GM18867 (cell line): ENCODE results near the gene SDR42E2.
A peak's percentile ranks its signal among the peaks of the same experiment; 100 is the strongest.
"Not testable (repeated sequence)": the region's sequence is repeated elsewhere in the genome, so short reads cannot be mapped to it uniquely, and the experiment has no call there.

Experiments used
- ATAC-seq: cut with Tn5 transposase; IDR thresholded peaks from one replicate; pipeline ENCODE4 v1.9.1; 2021; ENCODE audit warnings: mild to moderate bottlenecking, moderate library complexity; ENCODE audit not compliant: unreplicated experiment

Gene SDR42E2

DNA sequence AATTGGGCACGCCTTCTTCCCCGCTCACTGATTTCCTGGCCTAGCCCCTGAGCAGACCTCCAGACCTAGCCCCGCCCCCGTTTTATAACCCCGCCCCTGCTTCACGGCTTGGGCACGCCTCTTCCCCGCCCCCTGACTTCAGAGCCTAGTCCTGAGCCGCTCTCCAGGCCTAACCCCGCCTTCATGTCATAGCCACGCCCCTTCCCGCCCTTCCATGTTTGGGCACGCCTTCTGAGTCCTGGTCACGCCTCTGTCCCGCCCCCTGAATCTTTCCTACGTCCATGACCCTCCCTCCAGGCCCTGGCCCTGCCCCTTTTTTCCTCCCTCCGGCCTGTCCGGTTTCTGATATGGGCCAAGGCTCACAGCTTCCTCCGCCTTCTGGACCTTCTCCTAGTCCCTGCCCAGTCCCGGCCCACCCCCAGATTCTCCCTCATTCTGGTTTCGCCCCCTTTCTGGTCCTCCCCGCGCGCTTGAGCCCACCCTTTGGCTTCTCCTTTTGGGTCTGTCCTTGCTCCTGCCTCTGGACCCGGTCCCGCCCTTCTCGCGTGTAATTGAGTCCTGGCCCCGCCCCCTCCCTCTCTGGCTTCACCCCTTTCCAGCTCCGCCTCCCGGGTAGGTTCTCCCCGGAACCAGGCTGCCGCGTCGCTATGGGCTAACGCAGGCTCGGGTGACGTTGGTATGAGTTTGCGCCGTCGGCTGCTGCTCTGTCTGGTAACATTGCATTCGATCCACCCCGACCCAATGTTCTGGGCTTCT is 28.6 kb downstream of the SDR42E2 start:
- peak; percentile 49 for ATAC-seq

GRCh38 chr16:22191532-22192260 is 29.4 kb downstream of the SDR42E2 start:
- ATAC-seq: no peak

DNA sequence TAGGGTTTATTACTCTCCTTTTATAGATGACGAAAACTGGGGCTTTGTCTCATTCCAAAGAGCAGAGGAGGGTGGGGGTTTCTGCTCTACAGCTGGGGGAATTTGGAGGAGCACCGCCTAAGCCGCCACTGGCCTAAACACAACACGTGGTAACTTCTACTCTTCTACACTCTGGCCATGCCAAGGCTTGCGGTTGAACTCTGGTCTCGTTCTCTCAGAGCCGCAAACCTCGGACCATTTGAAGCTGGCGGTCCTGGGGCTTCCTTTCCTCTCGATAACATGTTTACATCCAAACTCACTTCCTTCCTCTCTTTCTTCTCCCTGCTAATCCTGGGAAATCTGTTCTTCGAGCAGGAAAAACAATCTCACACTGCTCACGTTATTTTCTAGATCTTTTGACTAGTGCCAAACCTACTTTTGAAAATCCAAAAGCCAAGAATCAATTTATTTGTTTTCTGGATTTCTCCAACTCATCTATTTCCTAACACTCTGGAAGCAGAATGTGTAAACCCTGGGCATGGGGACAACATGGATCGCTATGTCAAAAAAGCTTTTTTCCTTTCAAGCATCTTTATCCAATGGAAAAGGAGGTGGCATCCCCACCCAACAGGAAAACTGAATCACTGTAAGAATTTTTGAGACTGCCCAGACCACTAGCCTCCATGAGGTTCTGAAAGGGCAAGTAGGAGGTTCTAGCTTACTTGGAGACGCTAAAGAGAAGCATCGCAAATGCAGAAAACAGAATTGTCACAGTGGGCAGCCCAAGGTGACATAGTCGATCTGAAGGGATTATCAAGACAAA is 30.2 kb downstream of the SDR42E2 start:
- peak; percentile 20 for ATAC-seq

GRCh38 chr16:22193063-22193411 is 30.7 kb downstream of the SDR42E2 start:
- no peak for ATAC-seq

GRCh38 chr16:22194707-22195444 is 32.6 kb downstream of the SDR42E2 start:
- no peak for ATAC-seq

- ATAC-seq: no peak
These were observed 33.1 kb downstream of the SDR42E2 start for GRCh38 chr16:22195445-22195694.

- peak; percentile 23 for ATAC-seq
These were observed 33.6 kb downstream of the SDR42E2 start for GRCh38 chr16:22195695-22196558.

DNA sequence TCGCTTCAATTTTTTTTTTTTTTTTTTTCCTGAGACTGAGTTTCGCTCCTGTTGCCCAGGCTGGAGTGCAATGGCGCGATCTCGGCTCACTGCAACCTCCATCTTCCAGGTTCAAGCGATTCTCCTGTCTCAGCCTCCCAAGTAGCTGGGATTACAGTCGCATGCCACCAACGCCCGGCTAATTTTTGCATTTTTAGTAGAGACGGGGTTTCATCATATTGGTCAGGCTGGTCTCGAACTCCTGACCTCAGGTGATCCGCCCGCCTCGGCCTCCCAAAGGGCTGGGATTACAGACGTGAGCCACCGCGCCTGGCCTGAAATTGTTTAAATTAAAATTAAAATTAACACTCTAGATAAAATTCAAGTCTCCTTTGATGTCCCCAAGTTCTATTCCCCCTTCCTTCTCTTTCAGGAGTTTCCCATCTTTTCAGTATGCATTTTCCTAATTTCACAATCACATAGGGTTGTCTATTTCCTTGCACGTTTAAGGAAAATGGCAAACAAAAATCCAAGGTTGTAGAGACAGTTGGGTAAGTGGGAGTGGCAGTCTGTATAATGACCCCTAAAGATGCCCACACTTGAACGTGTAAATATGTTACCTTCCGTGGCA is 34.4 kb downstream of the SDR42E2 start:
- ATAC-seq: not testable (repeated sequence)

DNA sequence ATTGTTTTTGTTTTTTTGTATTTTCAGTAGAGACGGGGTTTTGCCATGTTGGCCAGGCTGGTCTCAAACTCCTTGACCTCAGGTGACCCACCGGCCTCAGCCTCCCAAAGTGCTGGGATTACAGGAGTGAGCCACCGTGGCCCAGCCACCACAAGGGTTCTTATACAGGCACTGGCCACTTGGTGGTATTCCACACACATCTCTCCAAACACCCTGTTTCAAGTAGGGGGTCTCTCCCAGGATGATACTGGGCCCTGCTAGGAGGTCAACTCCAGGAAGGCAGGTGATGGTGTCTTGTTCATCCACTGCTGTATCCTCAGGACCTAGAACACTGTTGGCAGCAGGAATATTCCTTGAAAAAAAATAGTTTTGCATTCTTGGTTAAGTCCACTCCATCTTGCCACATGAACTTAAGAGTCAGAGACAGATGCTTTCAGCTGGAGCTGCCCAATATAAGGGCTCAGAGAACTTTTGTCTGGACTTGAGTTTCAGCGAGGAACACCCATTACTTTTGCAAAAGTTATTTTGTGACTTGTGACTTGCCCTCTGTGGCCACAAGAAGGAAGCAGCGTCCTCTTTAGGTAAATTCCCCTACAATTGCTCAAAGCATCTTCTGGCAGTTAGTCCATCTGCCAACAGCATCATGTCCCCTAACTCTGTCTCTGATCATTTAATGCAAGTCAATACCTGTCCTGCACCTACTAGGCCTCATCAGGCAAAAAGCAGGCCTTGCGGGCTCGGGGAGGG is 36.4 kb downstream of the SDR42E2 start:
- ATAC-seq: no peak

DNA sequence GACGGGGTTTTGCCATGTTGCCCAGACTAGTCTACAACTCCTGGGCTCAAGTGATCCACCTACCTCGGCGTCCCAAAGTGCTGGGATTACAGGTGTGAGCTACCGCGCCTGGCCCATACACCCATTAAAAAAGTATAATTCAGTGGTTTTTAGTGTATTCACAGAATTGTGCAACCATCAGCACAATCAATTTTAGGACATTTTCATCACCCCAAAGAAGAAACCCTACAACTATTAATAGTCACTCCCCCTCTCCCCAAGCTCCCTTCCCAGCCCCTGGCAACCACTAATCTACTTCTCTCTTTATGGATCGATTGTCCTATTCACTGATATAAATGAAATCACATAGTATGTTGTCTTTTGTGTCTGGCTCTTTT is 39.9 kb downstream of the SDR42E2 start:
- ATAC-seq: no peak

DNA sequence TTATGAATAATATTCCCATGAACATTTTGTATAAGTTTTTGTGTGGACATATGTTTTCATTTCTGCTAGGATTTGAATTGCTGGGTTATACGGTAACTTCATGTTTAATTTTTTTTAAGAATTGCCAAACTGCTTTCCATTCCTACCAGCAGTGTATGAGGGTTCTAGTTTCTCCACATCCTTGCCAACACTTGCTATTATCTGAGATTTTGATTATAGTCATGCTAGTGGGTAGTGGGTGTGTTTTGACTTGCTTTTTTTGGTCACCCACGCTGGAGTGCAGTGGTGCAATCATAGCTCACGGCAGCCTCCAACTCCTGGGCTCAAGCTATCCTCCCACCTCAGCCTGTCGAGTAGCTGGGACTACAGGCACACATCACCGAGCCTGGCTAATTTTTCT is 40.8 kb downstream of the SDR42E2 start:
- ATAC-seq: no peak

- no peak for ATAC-seq
These were observed 41.9 kb downstream of the SDR42E2 start for GRCh38 chr16:22204091-22204655.

GRCh38 chr16:22205577-22206012 is 43.3 kb downstream of the SDR42E2 start:
- no peak for ATAC-seq

DNA sequence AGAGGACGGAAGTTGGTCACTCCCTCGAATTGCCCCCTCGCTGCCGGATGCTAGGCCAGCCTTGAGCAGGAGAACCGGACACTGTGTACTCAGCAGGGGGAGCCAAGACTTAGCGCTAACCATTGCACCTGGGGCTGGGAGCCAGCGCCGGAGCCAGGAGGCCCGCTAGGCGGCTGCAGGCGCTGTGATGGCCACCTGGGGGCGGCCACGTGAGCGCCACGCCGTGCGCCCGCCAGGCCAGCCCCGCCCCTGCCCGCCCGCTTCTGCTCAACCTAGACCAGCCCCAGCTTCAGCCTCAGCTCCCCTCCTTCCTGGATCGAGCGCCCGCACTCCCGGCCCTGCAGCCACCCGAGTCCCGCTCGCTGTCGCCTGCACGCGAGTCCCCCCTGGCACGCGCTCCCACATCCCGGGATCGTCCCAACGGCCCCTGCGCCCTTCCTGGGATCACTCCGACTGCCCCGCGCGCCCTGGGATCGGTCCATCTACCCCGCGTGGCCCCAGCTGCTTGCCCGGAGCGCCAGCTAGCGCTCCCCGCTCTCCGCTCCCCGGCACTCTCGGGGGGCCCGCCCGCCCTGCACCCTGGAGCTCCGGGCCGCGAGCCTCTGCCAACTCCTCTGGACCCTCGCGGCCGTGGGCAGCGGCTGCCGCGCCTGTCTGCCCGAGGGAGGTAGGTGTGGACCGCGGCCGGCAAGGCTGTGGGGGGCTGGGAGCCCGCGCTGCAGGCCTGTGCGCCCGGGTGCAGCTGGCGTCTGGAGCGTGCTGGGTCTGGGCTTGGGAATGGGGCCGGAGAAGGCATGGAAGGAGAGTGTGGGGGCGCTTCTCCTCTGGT is 43.9 kb downstream of the SDR42E2 start, which contains the start of gene EEF2K:
EEF2K (plus strand) TSS at position 266 of the 829 bp plus-strand sequence. CDS start 19,452 bp downstream, outside the sequence.
- peak; percentile 81 for ATAC-seq

GRCh38 chr16:22206842-22207714 is 44.8 kb downstream of the SDR42E2 start:
- ATAC-seq: peak; percentile 42

GRCh38 chr16:22207715-22208360 is 45.5 kb downstream of the SDR42E2 start:
- ATAC-seq: no peak
